Measurements from ENCODE around the gene ASAP3.
A peak's percentile ranks its signal among the peaks of the same experiment; 100 is the strongest.

ASAP3 gene

DNA sequence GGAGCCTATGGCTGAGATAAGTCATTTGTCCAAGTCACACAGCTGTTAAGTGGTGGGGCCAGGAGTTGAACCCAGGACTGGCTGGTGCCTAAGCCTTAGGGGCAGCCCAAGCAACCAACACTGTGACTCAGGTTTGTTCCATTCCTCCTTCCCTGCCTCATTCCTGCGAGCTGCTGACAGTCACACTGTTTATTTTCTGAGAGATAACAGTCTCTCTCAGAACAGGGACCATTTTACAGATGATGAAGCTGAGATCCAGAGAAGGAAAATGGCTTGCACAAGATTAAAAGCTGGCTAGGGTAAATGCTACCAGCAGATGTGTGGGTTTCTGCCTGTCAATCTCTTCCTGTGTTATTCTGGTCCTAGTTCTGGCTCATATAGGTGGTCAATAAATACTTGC, 35.1 kb downstream of the ASAP3 start:
- DNase-seq = no peak

GRCh38 chr1:23446661-23447310, 37.2 kb downstream of the ASAP3 start:
- DNase-seq = no peak

- DNase-seq = no peak
These were observed 39.2 kb downstream of the ASAP3 start for GRCh38 chr1:23444596-23445390.

GRCh38 chr1:23444104-23444533, 39.9 kb downstream of the ASAP3 start:
- DNase-seq = no peak

DNA sequence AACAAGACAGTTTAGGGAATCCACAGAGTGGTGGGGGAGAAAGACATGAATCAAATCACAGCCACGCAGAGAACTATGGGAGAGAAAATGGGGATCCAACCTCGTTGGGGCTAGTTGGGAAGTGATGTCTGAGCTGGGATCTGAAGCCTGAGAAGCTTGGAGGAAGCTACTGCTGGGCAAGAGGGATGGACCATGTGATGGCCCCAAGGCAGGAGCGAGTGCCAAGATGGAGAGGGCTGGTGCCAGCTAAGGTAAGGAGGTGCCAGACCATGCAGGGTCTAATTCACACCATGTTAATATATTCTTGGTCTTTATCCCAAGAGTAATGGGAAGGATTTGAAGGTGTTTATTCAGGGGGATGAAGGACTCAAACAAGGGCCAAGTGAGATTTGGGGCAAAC, 41.2 kb downstream of the ASAP3 start:
- DNase-seq = no peak

GRCh38 chr1:23441446-23442148, 42.4 kb downstream of the ASAP3 start:
- DNase-seq = no peak

DNA sequence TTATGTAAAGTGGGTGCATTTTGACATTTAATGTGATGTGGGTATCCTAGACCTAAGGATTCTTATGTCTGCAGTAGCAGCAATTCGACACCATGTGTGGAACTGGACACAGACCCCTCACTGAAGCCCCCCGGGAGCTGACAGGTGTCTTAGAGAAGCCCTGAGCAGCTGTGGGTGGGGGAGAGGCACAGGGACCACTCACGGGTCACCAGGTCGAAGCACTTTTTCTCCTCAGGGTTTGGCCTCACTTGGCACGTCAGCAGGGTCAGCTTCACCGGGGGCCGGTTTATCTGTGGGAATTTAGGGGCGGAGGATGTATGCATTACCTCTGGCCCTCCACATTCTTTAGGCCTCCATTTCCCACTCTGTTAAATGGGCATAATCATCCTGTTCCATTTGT, 45.4 kb downstream of the ASAP3 start:
- DNase-seq = no peak

DNA sequence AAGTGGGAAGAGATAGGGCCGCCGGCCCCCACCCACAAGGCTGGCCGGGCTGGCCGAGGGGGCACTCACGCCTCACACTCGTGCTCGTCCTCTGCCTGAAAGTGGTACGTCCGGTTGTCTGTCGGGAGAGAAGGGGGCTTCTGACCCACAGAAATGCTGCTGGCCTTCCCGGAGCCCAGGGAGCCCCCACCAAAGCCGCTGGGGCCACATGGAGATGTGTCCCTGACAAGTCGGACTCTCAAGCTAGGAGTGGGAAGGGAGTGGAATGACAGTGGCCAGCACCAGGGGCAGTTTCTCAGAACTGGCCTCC, 46.7 kb downstream of the ASAP3 start:
- DNase-seq = no peak

GRCh38 chr1:23436520-23437354, 47.2 kb downstream of the ASAP3 start:
- DNase-seq = peak in 1 of 2 donors; percentile 19

DNA sequence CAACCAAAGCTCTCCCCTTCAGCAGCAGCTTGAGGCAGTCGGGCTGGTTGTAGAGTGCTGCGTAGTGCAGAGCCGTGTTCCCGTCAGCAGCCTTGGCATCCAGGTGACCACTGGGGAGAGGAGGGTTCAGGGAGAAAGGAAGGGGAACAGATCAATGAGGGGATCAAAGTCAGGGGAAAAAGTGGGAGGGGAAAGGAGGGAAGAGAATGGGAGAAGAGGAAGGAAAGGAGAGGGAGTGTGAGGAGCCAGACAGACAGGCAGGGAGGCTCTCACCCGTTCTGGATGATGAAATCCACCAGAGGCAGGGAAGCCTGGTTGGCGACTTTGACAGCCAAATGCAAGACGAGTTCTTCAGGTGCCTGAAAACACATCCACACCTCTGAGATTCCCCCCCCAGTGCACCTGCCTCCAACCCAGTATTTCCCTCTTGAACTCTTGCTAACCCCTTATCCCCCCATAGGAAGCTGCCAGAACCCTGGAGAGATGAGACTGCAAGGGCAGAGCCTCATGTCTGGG, 49.7 kb downstream of the ASAP3 start:
- DNase-seq = no peak

GRCh38 chr1:23433122-23433521, 50.9 kb downstream of the ASAP3 start:
- no peak for DNase-seq

GRCh38 chr1:23431431-23431830, 52.5 kb downstream of the ASAP3 start:
- no peak for DNase-seq

GRCh38 chr1:23430803-23431202, 53.2 kb downstream of the ASAP3 start:
- DNase-seq = no peak

GRCh38 chr1:23428136-23428905, 55.7 kb downstream of the ASAP3 start:
- DNase-seq = no peak

- DNase-seq = no peak
These were observed 56.4 kb downstream of the ASAP3 start for GRCh38 chr1:23427550-23427949.

GRCh38 chr1:23426828-23427227, 57.2 kb downstream of the ASAP3 start:
- DNase-seq = no peak

DNA sequence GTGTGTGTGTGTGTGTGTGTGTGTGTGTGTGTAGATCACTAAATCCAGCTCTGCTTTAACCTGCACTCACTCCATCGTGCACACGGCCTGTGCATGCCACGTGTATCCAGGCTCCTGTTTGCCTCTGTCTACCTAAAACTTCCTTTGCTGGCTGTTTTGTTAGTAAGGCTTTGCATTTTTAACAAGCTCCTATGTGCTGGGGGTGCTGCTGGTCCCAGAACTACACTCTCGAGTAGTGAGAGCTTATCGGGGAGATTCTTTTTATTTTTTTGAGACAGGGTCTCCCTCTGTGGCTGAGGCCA, 58.8 kb downstream of the ASAP3 start:
- no peak for DNase-seq

DNA sequence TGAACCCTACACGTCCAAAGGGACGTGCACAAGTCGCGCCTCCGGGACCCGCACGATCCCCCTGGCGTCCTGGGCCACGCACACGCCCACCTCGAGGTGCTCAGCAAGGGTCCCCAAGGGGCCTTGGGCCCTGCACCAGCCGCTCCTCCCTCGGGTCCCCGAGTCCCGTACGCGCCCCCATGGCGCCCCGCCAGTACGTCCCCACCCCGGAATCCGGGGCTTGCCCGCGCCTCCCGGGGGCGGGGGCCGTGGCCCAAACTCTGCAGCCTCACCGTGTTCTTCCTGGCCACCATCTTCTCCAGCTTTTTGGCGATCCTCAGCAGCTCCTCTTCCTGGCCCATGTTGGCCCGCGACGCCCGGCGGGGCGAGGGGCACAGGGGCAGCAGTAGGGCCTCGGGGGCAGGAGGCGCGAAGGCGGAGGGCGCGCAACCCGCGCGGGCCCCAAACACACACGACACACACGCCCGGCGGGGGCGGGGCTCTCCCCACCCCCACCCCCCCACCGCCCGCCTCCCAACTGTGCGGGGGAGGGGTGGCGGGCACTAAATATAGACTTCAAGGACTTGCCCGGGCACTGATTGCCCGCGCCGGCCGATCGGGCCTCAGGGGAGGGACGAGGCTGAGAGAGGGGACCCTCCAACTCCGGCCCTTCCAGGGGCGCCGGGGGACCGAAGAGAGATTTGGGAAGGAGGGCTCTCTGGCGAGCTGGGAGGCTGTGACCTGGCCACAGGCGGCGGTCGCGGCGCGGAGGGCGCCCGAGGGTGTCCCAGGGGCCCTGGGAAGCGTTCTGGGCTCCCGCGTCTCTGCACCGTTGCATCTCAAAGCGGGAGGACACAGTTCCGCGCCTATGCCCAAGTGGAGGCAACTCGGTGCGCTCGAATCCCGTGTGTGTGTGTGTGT, 59.4 kb downstream of the ASAP3 start, which contains the start of gene TCEA3:
TSS of gene TCEA3 (minus strand) at position 456 of the 900 bp plus-strand sequence. CDS start at position 341, 115 bp downstream.
- DNase-seq = peak in 1 of 2 donors; percentile 11

GRCh38 chr1:23423415-23424292, 60.3 kb downstream of the ASAP3 start:
- peak in 1 of 2 donors; percentile 14 for DNase-seq

DNA sequence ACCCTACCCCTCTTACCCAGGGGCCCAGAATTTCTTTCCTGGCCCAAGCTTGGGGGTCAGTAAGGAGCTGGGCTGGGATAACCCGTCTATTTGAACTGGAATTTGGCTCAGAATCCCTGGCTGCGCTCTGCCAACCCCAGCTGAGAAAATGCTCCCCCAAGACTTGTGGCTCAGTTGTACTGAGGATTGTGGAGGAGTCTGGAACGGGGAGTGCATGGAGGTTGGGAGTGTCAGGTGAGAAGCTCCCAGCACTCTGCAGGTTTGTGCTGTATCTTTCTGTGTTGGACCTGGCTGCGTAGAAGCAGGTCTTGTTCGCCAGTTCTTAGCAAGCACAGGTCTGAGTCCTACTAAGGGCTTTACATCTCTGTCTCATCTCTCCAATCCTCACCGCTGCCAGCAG, 61.0 kb downstream of the ASAP3 start:
- DNase-seq = no peak

Data from stimulated activated CD4-positive, alpha-beta T cell treated with anti-CD3 and anti-CD28 coated beads, Interleukin-2, amount 100 ng/mL, for 48 hours (primary cell).